Measurements from ENCODE around the gene RIN1. TPM values are rescaled to one million over a fixed set of nuclear protein-coding genes. Genes with fewer than 3 reads are reported as not detected.

Gene RIN1
- total and polyA plus RNA-seq, 2 donors (not counting 3 experiments of a cell fraction or from before 2014, with no cell fraction given) = 4.4 to 10.2 TPM

GRCh38 chr11:66347425-66348276 is 11.4 kb upstream of the RIN1 start, which contains the start of gene B4GAT1:
B4GAT1 (minus strand) TSS chr11:66347629; CDS start chr11:66347545, 84 bp downstream.
- TF ChIP-seq GATA2 (IDR thresholded peaks at IDR 0.05; ENCODE audit: insufficient read depth, insufficient read length, low read depth, low read length) (peak; percentile 37), POLR2AphosphoS5 (IDR thresholded peaks at IDR 0.05; ENCODE audit: insufficient read depth, low read depth, low read length) (peak; percentile 63), MAX (IDR thresholded peaks at IDR 0.05; ENCODE audit: insufficient read depth, insufficient read length) (peak; percentile 18), EZH2 (IDR thresholded peaks at IDR 0.05; ENCODE audit: borderline replicate concordance, low read depth, low read length, severe bottlenecking) (no peak), POLR2A (IDR thresholded peaks at IDR 0.05; ENCODE audit: low read depth, low read length) (no peak), JUN (IDR thresholded peaks at IDR 0.05; ENCODE audit: borderline replicate concordance, insufficient read depth, insufficient read length, low read depth) (no peak), FOS (IDR thresholded peaks at IDR 0.05; ENCODE audit: borderline replicate concordance, insufficient read depth, low read length) (no peak), MYC (IDR thresholded peaks at IDR 0.05; ENCODE audit: low read depth, low read length) (peak; percentile 62), CTCF (IDR thresholded peaks at IDR 0.05; ENCODE audit: extremely low read depth in 1 of 2, insufficient read depth in 1 of 2, low read depth in 1 of 2, low read length in 2 of 2) (no peak)
- Histone ChIP-seq H3K79me2 (ENCODE audit: control insufficient read depth, insufficient read depth, low read length) (peaks cover 19% of the 10 kb centered on the region), H3K36me3 (ENCODE audit: control insufficient read depth in 2 of 2, extremely low read depth in 1 of 2, insufficient read depth in 2 of 2, low read length in 2 of 2) (no peaks in the 10 kb centered on the region), H3K27me3 (ENCODE audit: control insufficient read depth in 2 of 2, insufficient read depth in 2 of 2, low read length in 2 of 2) (no peaks in the 10 kb centered on the region), H3K9ac (replicated peaks; ENCODE audit: extremely low read depth, insufficient read depth, low read length) (peak within 1 kb of the TSS; percentile 7), H3K9me1 (replicated peaks; ENCODE audit: control insufficient read depth, extremely low read depth, insufficient read depth, low read length) (no peaks in the 10 kb centered on the region), H4K20me1 (replicated peaks; ENCODE audit: control insufficient read depth, extremely low read depth, insufficient read depth, low read length) (no peaks in the 10 kb centered on the region), H3K27ac (ENCODE audit: insufficient read depth, low read depth, low read length) (no peak within 1 kb of the TSS), H3K9me3 (replicated peaks; ENCODE audit: control insufficient read depth, insufficient read depth, low read length) (no peaks in the 10 kb centered on the region), H3K4me1 (ENCODE audit: control insufficient read depth, extremely low read depth, insufficient read depth, low read length) (peaks cover 14% of the 10 kb centered on the region), H3K4me3 (replicated peaks in 1 of 3; ENCODE audit: insufficient read depth in 1 of 3, low read depth in 1 of 3, low read length in 3 of 3) (peak within 1 kb of the TSS; percentile 6 to 87 (median 45)), H2AFZ (ENCODE audit: low read depth, low read length) (peak within 1 kb of the TSS; percentile 51), H3K4me2 (ENCODE audit: insufficient read depth, low read length) (peak within 1 kb of the TSS; percentile 12)
- intact Hi-C loops (cut with micrococcal nuclease) (no loop called here), dilution Hi-C loops (cut with MboI; ENCODE audit: extremely low pct_ligation_motif_present, low sequenced_read_pairs) (no loop called here)
- CTCF ChIA-PET = interaction anchor here (0.6 to 1.5 kb wide), 5 partner anchors 16 to 39 kb away, joined by 3 to 7 read pairs (median 4); no protein-coding TSS in a partner anchor
- FAIRE-seq (peak; percentile 77), DNase-seq (ENCODE audit: low read depth, low spot score) (peak; percentile 96)
- POLR2A ChIA-PET = no interaction called here
- no TSS peak for BruUV-seq (replicated peaks)

Data from endothelial cell of umbilical vein (primary cell).